Activated CD8-positive, alpha-beta T cell treated with anti-CD3 and anti-CD28 coated beads, Interleukin-2, amount 10 ng/mL, durations not matched to agents 7 days and 5 days (primary cell): ENCODE data around the gene KCNIP3. TPM values are rescaled to one million over a fixed set of nuclear protein-coding genes. Genes with fewer than 3 reads are reported as not detected.
"Not testable (repeated sequence)": the region's sequence is repeated elsewhere in the genome, so short reads cannot be mapped to it uniquely, and the experiment has no call there.

Experiments
- ATAC-seq: fragments of 150-1000 bp; cut with Tn5 transposase; one replicate; pipeline ENCODE4 v1.10.0; 2021; ENCODE audit warnings: moderate library complexity
- CTCF ChIA-PET: fragments of 350-600 bp; sonication (Branson Sonifier 250); formaldehyde crosslinking; loops from one replicate; lab custom pipeline; 2021; ENCODE audit warnings: antibody characterized with exemption; lab: Charles Lee
- POLR2A ChIA-PET: fragments of 350-600 bp; sonication (Branson Sonifier 250); formaldehyde crosslinking; loops from one replicate; lab custom pipeline; 2021; ENCODE audit warnings: antibody characterized with exemption; lab: Charles Lee
- DNase-seq: peaks from one replicate; pipeline ENCODE4 v3.0.0-alpha.2; 2020
- H3K27ac Mint-ChIP-seq: one replicate; pipeline ENCODE4 v1.8.0; 2021; ENCODE audit warnings: mild to moderate bottlenecking, mixed read lengths
- H3K27me3 Mint-ChIP-seq: one replicate; pipeline ENCODE4 v1.8.0; 2021; ENCODE audit warnings: low read depth, mixed read lengths
- H3K36me3 Mint-ChIP-seq: one replicate; pipeline ENCODE4 v1.8.0; 2021; ENCODE audit warnings: low read depth, mixed read lengths
- H3K4me1 Mint-ChIP-seq: one replicate; pipeline ENCODE4 v1.8.0; 2021; ENCODE audit warnings: low read depth, mixed read lengths
- H3K4me3 Mint-ChIP-seq: one replicate; pipeline ENCODE4 v1.8.0; 2021; ENCODE audit warnings: mild to moderate bottlenecking, mixed read lengths
- H3K9me3 Mint-ChIP-seq: one replicate; pipeline ENCODE4 v1.8.0; 2022; ENCODE audit warnings: mixed read lengths; ENCODE audit not compliant: insufficient read depth
- total RNA-seq, 2 experiments: library from RNA; stranded (reverse); gene quantifications; one replicate each; pipeline ENCODE4 v1.2.3, GENCODE V29; 2021

Gene KCNIP3
- total RNA-seq, 2 experiments from 2014 or later, result not detected

DNA sequence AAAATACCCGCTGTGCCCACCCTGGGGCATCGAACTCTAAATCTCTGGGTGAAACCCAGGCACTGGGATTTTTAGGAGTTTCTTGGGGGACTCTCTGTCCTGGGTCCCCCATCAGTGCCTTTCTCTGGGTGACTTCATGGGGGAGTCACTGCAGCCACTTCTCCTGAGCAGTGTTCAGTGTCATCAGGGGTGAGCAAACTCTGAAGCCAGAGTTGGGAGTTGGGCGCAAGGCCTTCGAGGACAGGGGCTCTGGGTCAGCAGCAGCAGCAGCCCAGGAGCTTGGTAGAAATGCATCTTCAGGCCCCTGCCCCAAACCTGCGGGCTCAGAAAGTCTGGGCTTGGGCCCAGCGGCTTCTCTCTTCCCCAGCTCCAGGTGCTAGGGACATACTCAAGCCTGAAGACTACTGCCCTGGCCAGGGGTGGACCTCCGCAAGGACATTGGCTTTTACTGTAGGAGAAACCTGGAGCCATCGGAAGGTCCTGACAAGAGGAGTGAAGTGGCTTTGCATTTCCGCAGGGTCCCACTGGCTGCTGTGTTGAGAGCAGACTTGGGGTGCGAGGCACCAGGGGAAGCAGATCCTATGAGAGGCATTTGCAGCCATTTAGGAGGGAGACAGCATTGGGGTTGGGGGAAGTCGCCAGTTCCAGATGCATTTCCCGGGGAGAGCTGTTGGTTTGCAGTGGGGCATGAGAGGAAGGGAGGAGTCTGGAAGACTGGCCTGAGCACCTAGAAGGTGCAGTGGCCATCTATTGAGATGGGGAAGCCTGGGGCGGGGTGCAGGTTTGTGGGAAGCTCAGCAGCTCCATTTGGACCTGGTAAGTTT lies 53.8 kb downstream of the KCNIP3 start:
- Mint-ChIP-seq H3K36me3 (no peaks in the 10 kb centered on the region), H3K27ac (no peak overlapping the region), H3K9me3 (no peaks in the 10 kb centered on the region), H3K4me3 (no peak overlapping the region), H3K27me3 (peaks cover 13% of the 10 kb centered on the region), H3K4me1 (no peaks in the 10 kb centered on the region)
- DNase-seq, result no peak
- ChIA-PET CTCF (no interaction called here), POLR2A (no interaction called here)
- ATAC-seq, result no peak

DNA sequence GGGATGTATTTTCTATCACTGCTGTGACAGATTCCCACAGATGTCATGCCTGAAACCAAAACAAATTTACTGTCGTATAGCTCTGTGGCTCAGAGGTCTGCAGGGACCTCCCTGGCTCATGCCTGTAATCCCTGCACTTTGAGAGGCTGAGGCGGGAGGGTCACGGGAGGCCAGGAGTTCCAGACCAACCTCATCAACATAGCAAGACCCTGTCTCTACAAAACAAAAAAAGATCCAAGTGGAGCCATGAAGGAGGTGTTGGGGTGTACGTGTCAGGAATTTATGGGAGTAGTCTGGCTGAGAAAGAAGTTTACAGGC lies 54.4 kb downstream of the KCNIP3 start:
- DNase-seq (no peak), ATAC-seq (no peak)
- Mint-ChIP-seq H3K4me3 (no peak overlapping the region), H3K4me1 (no peaks in the 10 kb centered on the region), H3K27ac (no peak overlapping the region), H3K36me3 (no peaks in the 10 kb centered on the region), H3K27me3 (peaks cover 13% of the 10 kb centered on the region), H3K9me3 (no peaks in the 10 kb centered on the region)
- ChIA-PET CTCF (no interaction called here), POLR2A (no interaction called here)

DNA sequence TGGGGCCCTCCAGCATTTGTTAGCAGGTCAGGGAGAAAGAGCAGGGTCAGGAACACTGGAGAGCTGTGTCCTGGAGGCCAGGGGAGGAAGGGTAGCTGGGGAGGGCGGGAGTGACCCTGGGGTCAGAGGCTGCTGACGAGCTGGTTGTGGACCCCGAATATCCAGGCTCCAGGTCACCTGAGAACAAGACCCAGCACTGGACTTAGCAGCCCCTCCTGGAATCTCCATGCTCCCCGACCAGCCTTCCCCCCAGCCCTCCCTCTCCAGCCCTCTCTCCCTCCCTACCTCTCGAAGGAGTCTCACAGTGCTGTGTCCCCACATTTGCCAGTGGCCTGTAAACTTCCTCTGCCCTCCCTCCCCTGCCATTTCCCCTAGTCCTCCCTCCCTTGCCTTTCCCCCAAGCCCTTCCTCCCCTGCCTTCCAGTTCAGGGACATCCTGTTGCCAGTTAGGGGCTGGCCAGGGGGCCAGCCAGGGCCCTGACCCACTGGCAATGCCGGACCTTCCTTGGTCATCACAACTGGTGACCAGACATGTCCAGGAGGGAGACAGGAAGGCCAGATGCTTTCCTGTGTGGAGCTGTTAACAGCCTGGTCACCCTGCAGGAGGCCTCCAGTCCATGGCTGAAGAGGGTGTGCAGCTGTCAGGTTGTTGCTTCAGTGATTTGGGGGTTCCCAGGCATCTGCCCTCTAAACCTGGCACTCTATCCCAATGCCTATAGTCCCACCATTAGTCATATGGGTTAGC lies 55.3 kb downstream of the KCNIP3 start:
- ChIA-PET POLR2A (interaction anchor here (0.7 kb wide), 1 partner anchor 32 kb away, joined by 3 read pairs; no protein-coding TSS in a partner anchor), CTCF (no interaction called here)
- no peak for ATAC-seq
- no peaks in the 10 kb centered on the region for H3K36me3 Mint-ChIP-seq
- H3K4me3 Mint-ChIP-seq, result no peak overlapping the region
- H3K27ac Mint-ChIP-seq, result no peak overlapping the region
- H3K9me3 Mint-ChIP-seq, result no peaks in the 10 kb centered on the region
- no peaks in the 10 kb centered on the region for H3K4me1 Mint-ChIP-seq
- DNase-seq, result no peak
- peaks cover 9% of the 10 kb centered on the region for H3K27me3 Mint-ChIP-seq

DNA sequence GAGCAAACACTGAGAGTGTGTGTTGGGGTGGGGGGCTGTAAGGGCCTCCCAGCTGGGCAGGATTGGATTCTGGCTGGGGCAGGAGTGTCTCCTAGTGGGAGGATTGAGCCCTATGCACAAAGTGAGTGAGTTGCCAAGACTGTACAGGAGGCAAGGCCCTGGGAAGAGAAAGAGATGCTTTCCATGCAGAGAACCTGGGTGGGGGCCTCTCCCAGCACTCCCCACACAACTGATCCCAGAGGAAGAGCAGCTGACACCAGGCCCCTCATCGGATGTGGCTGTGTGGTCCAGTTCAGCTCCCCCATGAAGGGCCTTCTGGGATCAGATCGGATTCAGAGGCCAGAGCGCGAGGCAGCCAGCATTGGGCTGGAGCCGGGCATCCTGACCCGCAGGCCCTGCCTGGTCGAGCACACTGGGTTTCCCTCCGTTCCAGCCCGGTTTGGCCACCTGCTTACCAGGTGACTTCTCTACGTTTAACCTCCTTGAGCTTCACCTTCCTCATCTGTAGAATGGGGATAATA lies 56.0 kb downstream of the KCNIP3 start:
- no peak for DNase-seq
- Mint-ChIP-seq H3K9me3 (no peaks in the 10 kb centered on the region), H3K27ac (no peak overlapping the region), H3K27me3 (peaks cover 3% of the 10 kb centered on the region), H3K4me3 (no peak overlapping the region), H3K36me3 (no peaks in the 10 kb centered on the region), H3K4me1 (no peaks in the 10 kb centered on the region)
- ChIA-PET POLR2A (no interaction called here), CTCF (no interaction called here)
- ATAC-seq, result no peak

DNA sequence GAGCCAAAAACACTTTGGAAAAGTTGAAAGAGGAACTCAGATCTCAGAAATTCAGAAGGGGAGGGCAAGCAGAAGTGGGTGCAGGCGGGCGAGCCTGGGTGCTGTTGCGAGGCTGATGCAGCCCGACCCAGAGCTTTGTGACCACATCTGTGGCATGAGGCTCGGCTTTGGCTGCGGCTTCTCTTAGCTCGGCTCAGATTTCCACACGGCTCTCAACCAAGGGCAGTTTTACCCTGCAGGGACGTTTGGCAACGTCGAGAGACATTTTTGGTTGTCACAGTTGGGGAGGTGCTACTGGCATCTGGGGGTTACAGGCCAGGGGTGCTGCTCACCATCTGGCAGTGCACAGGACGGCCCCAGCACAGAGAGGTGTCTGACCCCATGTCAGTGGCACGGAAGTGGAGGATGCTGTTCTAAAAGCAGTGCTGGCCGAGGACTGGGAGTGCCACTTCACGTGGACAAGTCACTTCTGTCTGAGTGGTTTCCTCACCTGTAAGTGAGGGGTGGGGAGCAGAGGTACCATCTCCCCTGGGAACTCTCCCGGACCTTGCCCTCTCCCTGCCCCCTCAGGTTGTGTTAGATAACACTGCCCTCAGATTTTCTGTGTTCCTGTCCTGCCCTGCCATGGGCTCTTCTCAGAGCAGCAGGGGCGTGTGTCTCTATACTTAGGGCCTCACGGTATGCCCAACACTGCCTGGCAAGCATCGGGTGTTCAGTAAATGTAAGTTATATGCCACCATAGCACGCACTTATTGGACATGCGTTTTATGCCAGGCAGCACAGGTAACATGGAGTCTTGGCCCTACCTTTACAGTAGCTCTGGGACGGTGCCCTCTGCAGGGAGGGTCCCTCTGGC lies 56.7 kb downstream of the KCNIP3 start:
- DNase-seq, result no peak
- no peaks in the 10 kb centered on the region for H3K9me3 Mint-ChIP-seq

DNA sequence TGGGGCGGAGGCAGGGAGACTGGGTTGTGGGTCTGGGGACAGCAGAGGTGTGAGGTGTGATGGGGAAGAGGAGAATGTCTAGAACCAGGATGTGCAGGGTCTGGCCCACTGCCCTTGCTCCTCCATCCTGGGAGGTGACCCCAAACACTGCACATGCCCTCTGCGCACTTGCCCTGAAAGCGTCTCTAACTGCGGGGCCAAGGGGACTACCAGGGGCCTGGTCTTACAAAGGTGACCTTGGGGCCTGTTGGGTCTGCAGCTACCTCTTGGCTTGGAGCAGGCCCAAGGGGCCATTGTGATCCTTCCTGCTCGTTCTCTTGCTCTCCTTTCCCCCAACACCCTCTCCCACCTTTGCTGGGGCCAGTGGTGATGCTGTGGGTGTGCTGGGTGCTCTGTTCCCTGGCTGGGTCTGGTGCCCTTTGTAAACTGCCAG lies 57.3 kb downstream of the KCNIP3 start:
- Mint-ChIP-seq H3K27me3 (peaks cover 3% of the 10 kb centered on the region), H3K27ac (no peak overlapping the region), H3K9me3 (no peaks in the 10 kb centered on the region), H3K36me3 (no peaks in the 10 kb centered on the region), H3K4me1 (no peaks in the 10 kb centered on the region), H3K4me3 (no peak overlapping the region)
- POLR2A ChIA-PET, result no interaction called here
- no peak for ATAC-seq
- CTCF ChIA-PET, result no interaction called here
- no peak for DNase-seq

More for the DNA sequence above, 56.7 kb downstream of the KCNIP3 start:
- H3K4me3 Mint-ChIP-seq, result no peak overlapping the region
- no peak overlapping the region for H3K27ac Mint-ChIP-seq
- H3K36me3 Mint-ChIP-seq, result no peaks in the 10 kb centered on the region
- ChIA-PET POLR2A (no interaction called here), CTCF (no interaction called here)
- H3K4me1 Mint-ChIP-seq, result no peaks in the 10 kb centered on the region
- no peaks in the 10 kb centered on the region for H3K27me3 Mint-ChIP-seq
- no peak for ATAC-seq

DNA sequence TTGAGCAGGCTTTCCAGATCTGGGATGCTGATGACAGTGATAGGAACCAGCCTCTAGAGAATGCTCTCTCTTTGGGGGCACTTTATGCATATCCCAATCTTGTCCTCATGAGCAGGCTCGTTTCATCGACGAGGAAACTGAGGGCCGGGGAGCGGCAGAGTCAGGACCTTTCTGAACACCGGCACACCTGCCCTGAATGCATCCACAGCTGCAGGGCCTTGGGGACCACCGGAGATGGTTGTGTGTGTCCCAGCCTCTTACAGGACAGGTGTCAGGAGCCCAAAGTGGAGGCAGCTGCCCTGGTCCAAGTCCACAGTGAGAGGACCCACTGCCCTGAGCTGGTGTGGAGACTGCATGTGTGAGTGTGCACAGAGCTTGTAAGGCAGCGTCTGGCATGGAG lies 57.8 kb downstream of the KCNIP3 start:
- Mint-ChIP-seq H3K4me1 (no peaks in the 10 kb centered on the region), H3K4me3 (no peak overlapping the region), H3K27me3 (peaks cover 3% of the 10 kb centered on the region), H3K9me3 (no peaks in the 10 kb centered on the region), H3K36me3 (no peaks in the 10 kb centered on the region), H3K27ac (no peak overlapping the region)
- ChIA-PET CTCF (no interaction called here), POLR2A (no interaction called here)
- no peak for DNase-seq
- ATAC-seq, result no peak

DNA sequence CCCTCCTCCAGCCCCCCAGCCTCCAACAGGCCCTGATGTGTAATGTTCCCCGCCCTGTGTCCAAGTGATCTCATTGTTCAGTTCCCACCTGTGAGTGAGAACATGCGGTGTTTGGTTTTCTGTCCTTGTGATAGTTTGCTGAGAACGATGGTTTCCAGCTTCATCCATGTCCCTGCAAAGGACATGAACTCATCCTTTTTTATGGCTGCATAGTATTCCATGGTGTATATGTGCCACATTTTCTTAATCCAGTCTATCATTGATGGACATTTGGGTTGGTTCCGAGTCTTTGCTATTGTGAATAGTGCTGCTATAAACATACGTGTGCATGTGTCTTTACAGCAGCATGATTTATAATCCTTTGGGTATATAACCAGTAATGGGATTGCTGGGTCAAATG lies 58.3 kb downstream of the KCNIP3 start:
- ATAC-seq, CTCF ChIA-PET, POLR2A ChIA-PET, H3K4me1 Mint-ChIP-seq, H3K4me3 Mint-ChIP-seq, H3K9me3 Mint-ChIP-seq, DNase-seq, H3K27ac Mint-ChIP-seq, H3K27me3 Mint-ChIP-seq, H3K36me3 Mint-ChIP-seq: not testable (repeated sequence)

DNA sequence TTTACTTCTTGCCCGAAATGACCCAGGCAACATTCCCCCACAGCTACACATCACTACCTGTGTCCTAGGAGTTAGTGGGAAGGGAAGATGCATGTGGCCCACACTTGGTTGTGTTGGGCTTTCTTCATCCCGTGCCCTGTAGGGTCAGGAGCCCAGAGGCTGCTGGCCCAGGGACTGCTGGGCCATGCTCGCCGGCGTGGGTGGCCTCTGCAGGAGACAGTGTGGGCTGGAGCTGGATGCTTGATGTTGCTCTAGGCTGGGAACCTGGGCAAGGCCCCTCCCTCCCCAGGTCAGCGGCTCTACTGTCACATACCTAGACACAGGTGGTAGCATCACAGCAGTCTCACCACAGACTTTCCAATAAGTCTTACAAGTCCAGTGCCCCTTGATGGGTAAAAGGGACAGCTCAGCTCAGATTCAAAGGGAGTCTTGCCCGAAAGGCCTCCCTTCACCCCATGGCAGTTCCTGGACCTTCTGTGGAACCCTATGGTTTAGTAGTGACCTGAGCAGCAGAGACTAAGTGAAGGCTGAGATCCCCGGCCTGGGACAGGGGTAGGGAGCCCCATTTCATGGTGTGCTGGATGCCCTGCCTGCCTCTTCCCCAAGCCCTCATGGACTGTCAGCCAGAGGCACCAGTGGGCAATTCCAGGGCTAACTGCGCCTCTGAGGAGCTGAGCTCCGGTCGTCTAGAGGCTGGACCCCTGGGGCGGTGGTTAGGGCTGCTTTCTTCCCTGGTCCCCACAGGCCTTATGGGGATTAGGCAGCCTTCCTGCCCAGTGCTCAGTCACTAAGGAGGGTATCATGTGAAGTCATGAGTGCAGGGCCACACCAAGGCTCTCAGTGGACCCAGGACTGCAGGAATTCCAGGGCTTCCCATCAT lies 59.9 kb downstream of the KCNIP3 start:
- ChIA-PET CTCF (no interaction called here), POLR2A (no interaction called here)
- Mint-ChIP-seq H3K27me3 (peaks cover 5% of the 10 kb centered on the region), H3K4me1 (no peaks in the 10 kb centered on the region), H3K9me3 (no peaks in the 10 kb centered on the region), H3K27ac (no peak overlapping the region), H3K36me3 (no peaks in the 10 kb centered on the region), H3K4me3 (no peak overlapping the region)
- ATAC-seq (no peak), DNase-seq (no peak)

DNA sequence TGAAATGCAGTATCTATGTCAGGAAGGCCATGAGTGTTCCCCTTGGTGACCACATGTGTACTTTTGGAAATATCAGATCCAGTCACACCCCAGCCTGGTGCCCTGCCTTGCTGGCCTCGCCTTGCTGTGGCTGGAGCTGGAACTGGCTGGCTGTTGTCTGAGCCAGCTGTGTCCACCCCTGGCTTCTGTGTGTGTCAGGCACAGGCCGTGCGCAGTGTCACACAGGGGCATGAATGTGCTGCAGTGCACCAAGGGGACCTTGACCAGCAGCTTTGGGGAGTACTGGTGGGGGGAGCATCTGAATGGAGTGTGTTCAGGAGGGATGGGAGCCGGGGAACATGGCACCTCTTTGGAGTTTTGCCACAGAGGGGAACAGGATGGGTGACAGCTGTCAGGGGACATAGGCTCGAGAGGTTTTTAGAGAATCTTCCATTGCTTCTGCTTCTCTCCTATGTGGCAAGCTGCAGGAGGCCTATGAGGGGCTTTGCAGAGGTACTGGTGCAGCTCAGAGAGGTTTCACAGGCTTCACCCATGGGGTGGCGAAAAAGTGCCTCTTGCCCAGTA lies 60.7 kb downstream of the KCNIP3 start:
- no peak overlapping the region for H3K27ac Mint-ChIP-seq
- no peaks in the 10 kb centered on the region for H3K9me3 Mint-ChIP-seq
- POLR2A ChIA-PET, result no interaction called here
- H3K4me1 Mint-ChIP-seq, result no peaks in the 10 kb centered on the region
- CTCF ChIA-PET, result no interaction called here
- no peak overlapping the region for H3K4me3 Mint-ChIP-seq
- peaks cover 5% of the 10 kb centered on the region for H3K27me3 Mint-ChIP-seq
- no peaks in the 10 kb centered on the region for H3K36me3 Mint-ChIP-seq
- ATAC-seq, result no peak
- DNase-seq, result no peak

DNA sequence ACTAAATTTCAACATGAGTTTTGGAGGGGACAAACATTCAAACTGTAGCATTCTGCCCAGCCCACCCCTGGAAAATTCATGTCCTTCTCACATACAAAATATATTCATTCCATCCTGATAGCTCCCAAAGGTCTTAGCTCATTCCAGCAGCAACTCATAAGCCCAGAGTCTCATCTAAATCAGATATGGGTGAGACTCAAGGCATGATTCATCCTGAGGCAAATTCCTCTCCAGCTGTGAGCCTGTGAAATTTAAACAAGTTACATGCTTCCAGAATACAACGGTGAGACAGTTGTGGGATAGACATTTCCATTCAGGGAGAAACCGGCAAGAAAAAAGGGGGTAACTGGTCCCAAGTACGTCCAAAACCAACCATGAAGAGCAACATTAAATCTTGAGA lies 61.9 kb downstream of the KCNIP3 start:
- DNase-seq, result no peak
- Mint-ChIP-seq H3K9me3 (no peaks in the 10 kb centered on the region), H3K27ac (no peak overlapping the region), H3K36me3 (no peaks in the 10 kb centered on the region), H3K4me3 (no peak overlapping the region), H3K4me1 (no peaks in the 10 kb centered on the region), H3K27me3 (peaks cover 7% of the 10 kb centered on the region)
- POLR2A ChIA-PET, result no interaction called here
- ATAC-seq, result no peak
- CTCF ChIA-PET, result no interaction called here
